Ascending aorta (tissue), 2 donors: ENCODE results near the gene FABP1. TPM values are rescaled to one million over a fixed set of nuclear protein-coding genes. Genes with fewer than 3 reads are reported as not detected.

Source experiments
- DNase-seq, 2 donors: peaks; one replicate each; pipeline ENCODE4 v3.0.0-alpha.2; 2019; ENCODE audit warnings: low spot score in 2 of 2
- H3K27ac ChIP-seq, 2 donors: fragments of 200-600 bp; sonication (generic); one replicate each; pipeline ENCODE4 v1.5.1; 2016 to 2017; ENCODE audit warnings: mild to moderate bottlenecking in 1 of 2
- H3K27me3 ChIP-seq: fragments of 200-600 bp; sonication (generic); one replicate; pipeline ENCODE4 v1.5.1; 2017
- H3K36me3 ChIP-seq, 2 donors: fragments of 200-600 bp; sonication (generic); one replicate each; pipeline ENCODE4 v1.5.1; 2016
- H3K4me1 ChIP-seq, 2 donors: fragments of 200-600 bp; sonication (generic); one replicate each; pipeline ENCODE4 v1.5.1; 2016 to 2017; ENCODE audit warnings: mild to moderate bottlenecking in 1 of 2
- H3K4me3 ChIP-seq, 2 donors: fragments of 200-600 bp; sonication (generic); one replicate each; pipeline ENCODE4 v1.5.1; 2016 to 2017; ENCODE audit warnings: mild to moderate bottlenecking in 1 of 2
- H3K9me3 ChIP-seq, 2 donors: fragments of 200-600 bp; sonication (generic); one replicate each; pipeline ENCODE4 v1.5.1; 2016
- intact Hi-C: fragments of 100-400 bp; cut with DNase I; formaldehyde crosslinking; loops from one replicate; pipeline ENCODE4 v1.15.1; 2023
- total RNA-seq: library from RNA; depleted of rRNA; stranded (reverse); fragments of >200 nt; gene quantifications from one replicate; pipeline ENCODE4 v1.1.0, GENCODE V29; 2016
- TF ChIP-seq, protein P1 (sequence below), 3 experiments: fragments of 200-600 bp in 2 of 3; fragments of 450-650 bp in 1 of 3; sonication (generic) in 2 of 3; IDR thresholded peaks; one replicate each; pipeline ENCODE4 v1.5.1; 2016 to 2019; ENCODE audit warnings: antibody characterized with exemption in 3 of 3, mild to moderate bottlenecking in 1 of 3, moderate library complexity in 1 of 3

Gene FABP1
- total RNA-seq, 1 donor from 2014 or later: not detected

DNA sequence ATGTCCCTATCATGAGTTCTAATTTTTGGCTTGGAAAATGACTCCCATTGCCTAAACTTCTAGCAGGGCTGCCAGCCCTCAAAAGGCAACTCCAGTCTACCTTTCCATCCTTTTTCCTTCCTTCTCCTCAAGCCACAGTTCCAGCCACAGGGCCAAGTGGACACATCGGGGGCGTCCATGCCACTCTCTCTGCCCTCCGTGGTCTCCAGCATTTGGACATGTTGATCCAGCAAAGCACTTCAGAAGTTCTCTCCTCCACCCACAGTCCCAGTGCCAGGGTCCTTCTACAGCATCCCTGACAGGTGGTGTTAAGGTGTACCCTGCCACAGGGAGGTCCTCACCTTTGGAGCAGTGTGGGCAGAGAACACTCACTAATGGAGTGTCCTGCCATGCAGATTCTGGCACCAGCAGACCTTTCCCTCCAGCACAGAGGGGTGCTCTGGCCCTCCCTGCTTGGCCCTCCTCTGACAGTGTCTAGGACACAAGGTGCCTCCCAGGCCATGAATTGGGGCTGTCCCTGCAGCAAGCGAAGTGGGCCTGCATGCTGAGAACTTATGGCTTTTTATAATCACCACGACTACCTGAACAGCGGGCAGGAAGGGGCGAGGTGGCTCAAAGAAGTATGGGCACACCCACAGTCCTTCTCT lies 1.6 kb upstream of the FABP1 start:
- no peak overlapping the region for H3K4me3 ChIP-seq
- TF ChIP-seq, protein P1, sequence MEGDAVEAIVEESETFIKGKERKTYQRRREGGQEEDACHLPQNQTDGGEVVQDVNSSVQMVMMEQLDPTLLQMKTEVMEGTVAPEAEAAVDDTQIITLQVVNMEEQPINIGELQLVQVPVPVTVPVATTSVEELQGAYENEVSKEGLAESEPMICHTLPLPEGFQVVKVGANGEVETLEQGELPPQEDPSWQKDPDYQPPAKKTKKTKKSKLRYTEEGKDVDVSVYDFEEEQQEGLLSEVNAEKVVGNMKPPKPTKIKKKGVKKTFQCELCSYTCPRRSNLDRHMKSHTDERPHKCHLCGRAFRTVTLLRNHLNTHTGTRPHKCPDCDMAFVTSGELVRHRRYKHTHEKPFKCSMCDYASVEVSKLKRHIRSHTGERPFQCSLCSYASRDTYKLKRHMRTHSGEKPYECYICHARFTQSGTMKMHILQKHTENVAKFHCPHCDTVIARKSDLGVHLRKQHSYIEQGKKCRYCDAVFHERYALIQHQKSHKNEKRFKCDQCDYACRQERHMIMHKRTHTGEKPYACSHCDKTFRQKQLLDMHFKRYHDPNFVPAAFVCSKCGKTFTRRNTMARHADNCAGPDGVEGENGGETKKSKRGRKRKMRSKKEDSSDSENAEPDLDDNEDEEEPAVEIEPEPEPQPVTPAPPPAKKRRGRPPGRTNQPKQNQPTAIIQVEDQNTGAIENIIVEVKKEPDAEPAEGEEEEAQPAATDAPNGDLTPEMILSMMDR (IDR thresholded peaks at IDR 0.05): no peak
- H3K36me3 ChIP-seq: no peaks in the 10 kb centered on the region
- no peaks in the 10 kb centered on the region for H3K9me3 ChIP-seq
- no peak overlapping the region for H3K27ac ChIP-seq
- no peaks in the 10 kb centered on the region for H3K4me1 ChIP-seq
- DNase-seq: no peak
- no peaks in the 10 kb centered on the region for H3K27me3 ChIP-seq
- intact Hi-C loops: no loop called here

DNA sequence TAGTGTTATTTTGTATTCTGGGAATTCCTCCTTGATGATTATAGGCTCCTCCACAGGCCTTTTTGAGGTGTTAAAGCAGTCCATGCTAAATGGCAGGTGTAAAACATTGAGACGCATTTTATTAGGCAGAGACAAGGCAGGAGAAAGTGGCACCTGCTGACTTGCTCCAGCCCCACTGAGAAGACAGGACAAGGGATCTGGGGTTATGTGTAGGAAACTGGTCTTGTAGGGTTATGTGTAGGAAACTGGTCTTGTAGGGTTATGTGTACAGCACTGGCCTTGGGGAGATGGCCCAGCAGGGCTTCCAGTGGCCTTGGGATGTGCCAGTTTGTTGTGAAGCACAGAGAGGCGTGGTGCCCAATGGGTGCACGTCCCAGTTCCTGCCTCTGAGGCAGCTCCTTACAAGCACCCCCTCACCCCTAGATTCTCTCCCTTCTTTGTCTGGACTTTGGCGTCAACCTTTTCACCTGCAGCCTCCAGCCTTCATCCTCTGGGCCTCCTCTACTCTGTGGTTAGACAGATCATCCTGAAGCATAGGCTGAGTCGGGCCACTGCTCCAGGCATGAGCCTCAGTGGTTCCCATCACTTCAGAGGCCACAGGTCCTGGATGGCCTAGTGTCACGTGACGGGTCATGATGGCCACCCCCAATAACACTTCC lies 921 bp upstream of the FABP1 start:
- H3K4me1 ChIP-seq: no peaks in the 10 kb centered on the region
- H3K27ac ChIP-seq: no peak overlapping the region
- DNase-seq: no peak
- no peaks in the 10 kb centered on the region for H3K36me3 ChIP-seq
- H3K9me3 ChIP-seq: no peaks in the 10 kb centered on the region
- intact Hi-C loops: no loop called here
- no peaks in the 10 kb centered on the region for H3K27me3 ChIP-seq
- H3K4me3 ChIP-seq: no peak overlapping the region
- TF ChIP-seq, protein P1 (IDR thresholded peaks at IDR 0.05): no peak

DNA sequence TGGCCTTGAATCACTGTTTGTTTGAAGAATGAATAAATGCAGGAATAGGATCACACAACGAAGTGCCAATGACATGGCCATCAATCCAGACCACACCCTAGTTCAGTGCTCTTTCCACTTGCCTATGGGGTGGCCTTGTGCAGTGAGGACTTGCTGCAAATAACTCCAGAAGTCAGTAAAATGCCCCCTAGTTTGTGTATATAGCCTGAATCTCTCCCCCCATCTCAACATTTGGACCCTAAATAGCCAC lies 299 bp downstream of the FABP1 start:
- no peaks in the 10 kb centered on the region for H3K4me1 ChIP-seq
- TF ChIP-seq, protein P1 (IDR thresholded peaks at IDR 0.05): no peak
- H3K27ac ChIP-seq: no peak overlapping the region
- H3K4me3 ChIP-seq: no peak overlapping the region
- H3K27me3 ChIP-seq: no peaks in the 10 kb centered on the region
- H3K36me3 ChIP-seq: no peaks in the 10 kb centered on the region
- intact Hi-C loops: no loop called here
- DNase-seq: no peak
- H3K9me3 ChIP-seq: no peaks in the 10 kb centered on the region

DNA sequence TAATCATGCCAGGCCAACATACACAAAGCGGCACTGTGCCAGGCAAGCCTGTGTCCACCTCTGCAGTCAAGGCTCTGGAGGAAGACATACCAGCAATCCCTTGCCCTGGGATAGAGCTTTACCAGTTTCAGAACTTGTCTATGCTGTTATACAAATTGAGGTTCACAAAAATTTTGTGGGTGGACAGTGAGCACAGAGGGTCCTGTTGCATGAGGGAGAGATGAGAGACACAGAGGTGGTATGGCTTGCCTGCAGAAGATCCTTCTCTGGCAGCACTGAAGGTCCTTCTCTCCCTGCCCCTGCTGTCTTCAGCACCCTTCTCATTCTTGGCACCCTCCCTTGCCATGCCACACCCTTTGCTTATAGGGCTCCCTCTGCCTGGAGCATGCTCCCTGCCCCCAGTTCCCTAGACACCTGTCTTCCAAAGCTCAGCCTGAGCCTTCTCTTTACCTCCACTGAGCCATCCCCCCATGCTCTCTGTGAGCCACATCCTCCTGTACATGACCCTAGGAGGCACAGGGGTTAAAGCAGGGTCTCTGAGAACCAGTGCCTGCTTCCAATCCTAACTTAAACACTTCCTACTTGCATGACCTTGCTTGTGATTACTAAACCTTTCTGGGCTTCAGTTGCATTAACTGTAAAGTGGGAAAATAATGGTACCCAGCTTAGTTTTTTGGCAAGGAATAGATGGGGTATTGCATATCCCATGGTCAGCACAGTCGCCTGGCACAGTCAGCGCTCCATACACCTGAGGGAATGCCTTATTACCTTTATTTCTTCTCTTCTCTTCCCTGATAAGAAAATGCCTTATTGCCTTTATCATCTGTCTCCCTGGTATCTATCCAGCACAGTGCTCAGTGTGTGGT lies 857 bp downstream of the FABP1 start:
- no peak overlapping the region for H3K27ac ChIP-seq
- intact Hi-C loops: no loop called here

DNA sequence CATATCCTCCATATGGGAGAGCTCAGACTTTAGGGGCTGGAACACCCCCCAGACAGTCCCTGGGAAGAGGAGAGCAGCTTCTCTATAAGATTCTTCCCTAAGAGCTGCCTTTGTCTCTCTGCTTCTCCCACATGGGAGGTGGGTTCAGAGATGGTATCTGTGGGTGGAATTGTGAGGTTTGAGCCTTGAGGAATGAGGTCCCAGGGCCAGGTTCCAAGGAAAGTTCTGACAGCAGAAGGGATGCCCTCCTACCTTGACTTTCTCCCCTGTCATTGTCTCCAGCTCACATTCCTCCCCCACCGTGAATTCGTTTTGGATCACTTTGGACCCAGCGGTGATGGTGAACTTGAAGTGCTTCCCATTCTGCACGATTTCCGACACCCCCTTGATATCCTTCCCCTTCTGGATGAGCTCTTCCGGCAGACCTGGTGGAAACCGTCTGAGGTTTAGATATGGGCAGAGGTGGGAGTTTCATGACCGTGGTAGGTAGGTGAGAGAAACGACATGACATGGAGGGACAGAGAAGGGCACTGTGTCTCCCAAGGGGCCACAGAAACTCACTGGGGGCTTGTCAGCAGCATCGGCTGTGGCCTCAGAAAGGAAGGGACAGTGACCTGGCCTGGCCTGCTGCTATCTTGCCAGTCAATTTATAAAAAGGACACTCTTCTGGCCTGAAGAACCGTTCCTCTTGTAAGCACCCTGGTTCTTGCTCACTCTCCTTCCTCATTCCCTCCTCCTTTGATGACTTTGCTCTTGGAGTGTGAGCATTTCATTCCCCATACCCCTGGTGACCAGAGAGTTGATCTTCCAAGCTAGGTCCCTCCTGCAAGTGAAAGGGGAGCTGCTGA lies 1.7 kb downstream of the FABP1 start:
- no peak overlapping the region for H3K4me3 ChIP-seq
- intact Hi-C loops: no loop called here
- DNase-seq: no peak

More for the DNA sequence above, 857 bp downstream of the FABP1 start:
- Histone ChIP-seq H3K4me1 (no peaks in the 10 kb centered on the region), H3K4me3 (no peak overlapping the region), H3K36me3 (no peaks in the 10 kb centered on the region), H3K9me3 (no peaks in the 10 kb centered on the region), H3K27me3 (no peaks in the 10 kb centered on the region)
- no peak for DNase-seq
- TF ChIP-seq, protein P1 (IDR thresholded peaks at IDR 0.05): no peak

More for the DNA sequence above, 1.7 kb downstream of the FABP1 start:
- Histone ChIP-seq H3K9me3 (no peaks in the 10 kb centered on the region), H3K36me3 (no peaks in the 10 kb centered on the region), H3K27me3 (no peaks in the 10 kb centered on the region), H3K27ac (no peak overlapping the region), H3K4me1 (no peaks in the 10 kb centered on the region)
- TF ChIP-seq, protein P1 (IDR thresholded peaks at IDR 0.05): no peak
